Measurements from ENCODE around the gene RBKS.
"Not testable (repeated sequence)": the region's sequence is repeated elsewhere in the genome, so short reads cannot be mapped to it uniquely, and the experiment has no call there.

RBKS gene

DNA sequence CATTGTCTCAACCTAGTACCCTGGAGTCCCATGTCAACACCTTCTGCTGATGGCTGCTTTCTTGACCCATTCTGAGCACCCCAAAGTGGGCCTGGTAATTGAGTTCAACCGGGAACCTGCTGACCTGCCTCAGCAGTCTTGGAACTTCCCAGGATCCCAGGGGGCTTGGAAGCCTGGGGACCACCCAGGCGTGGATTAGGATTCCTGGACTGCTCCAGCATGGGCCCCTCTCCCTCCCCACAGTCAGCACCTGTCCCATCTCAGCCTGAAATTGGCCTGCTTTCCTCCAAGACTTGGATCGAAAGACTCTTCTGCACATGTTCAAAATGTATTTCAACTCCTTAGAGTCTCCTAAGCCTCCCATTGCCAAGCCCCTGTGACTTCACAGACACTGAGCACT, 134.1 kb downstream of the RBKS start:
- no peak for DNase-seq

DNA sequence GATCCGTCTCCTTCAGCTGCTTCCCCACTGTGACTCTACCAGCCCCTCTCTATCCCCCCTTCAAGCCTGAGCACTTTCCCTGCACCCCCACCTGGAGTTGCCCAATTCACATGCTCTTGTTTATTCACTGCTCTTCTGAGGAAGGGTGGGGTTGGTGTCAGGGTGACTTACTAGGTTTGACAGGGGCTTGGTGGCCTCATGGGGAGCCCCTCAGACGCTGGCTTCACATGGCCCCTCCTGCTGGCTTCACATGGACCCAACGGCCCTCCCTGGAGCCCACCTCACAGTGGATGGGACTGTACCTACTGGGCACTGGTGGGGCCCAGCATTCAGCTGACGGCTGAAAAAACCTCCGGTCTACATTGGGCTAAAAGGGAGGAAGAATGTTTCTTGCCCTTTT, 135.4 kb downstream of the RBKS start:
- no peak for DNase-seq

DNA sequence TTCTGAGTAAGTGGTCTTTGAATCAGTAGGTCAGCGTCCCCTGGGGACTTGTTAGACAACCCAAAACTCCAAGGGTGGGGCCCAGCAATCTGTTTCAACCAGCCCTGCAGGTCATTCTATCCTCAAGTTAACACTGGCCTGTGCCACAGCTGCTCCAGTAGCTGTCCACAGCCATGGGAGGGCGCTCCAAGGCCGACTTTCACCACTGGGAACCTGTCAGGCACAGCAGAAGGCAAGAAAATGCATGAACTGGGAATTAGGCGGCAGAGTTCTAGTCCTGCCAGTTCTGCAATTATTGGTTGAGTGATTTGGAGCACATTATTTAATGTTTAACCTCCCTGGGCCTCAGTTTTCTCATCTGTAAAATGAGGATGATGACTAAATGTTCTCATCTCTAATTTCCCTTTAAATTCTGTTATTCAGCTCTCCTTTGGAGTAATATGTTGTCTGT, 136.0 kb downstream of the RBKS start:
- no peak for DNase-seq

DNA sequence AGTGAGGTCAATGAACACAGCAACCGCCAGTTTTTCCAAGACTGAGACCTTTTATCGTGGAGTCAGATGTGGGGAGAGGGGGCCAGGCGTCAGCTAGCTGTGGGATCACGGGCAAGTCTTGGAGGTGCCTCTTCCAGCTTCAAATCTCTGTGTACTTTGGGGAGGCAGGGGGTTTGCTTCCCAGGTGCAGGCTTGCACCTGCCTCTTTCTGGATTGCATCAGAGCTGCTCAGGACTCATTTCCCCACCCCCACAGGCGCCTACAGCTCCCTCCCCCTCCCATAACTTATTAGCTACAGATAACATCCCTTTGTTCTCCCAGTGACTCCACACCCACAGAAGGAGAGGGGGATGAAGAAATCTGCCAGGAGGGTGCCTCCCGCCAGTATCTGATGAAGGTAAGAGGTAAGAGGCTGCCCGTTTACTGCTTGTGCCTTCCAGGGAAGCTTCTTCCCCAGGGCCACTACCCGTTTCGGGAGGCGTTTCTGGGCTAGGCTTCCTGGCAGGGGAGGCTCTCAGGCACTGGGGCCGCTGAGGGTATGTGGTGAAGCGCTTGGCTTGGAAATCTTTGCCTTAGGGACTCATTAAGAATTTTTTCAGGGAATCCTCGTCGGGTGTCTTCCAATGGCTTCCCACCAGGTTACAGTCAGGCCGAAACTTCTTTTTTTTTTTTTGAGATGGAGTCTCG, 137.5 kb downstream of the RBKS start:
- no peak for DNase-seq

DNA sequence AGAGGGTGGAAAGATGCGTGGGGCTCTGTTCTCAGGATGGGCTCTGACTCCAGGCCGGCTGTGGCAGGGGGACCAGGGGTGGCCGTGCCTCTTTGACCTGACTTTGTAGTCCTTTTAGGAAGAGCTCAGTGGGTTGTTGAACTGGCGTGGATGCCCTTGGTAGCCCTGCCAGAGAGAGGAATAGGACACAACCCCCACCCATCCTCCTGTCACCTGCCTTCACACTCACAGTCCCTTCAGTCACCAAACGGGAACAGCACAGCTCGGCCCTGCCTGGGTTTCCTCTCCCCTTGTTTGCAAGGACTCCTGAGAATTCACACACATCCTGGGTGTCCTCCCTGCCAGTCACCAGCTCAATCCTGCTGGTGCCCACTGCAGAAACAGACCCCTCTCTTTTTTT, 138.8 kb downstream of the RBKS start:
- DNase-seq, result no peak

DNA sequence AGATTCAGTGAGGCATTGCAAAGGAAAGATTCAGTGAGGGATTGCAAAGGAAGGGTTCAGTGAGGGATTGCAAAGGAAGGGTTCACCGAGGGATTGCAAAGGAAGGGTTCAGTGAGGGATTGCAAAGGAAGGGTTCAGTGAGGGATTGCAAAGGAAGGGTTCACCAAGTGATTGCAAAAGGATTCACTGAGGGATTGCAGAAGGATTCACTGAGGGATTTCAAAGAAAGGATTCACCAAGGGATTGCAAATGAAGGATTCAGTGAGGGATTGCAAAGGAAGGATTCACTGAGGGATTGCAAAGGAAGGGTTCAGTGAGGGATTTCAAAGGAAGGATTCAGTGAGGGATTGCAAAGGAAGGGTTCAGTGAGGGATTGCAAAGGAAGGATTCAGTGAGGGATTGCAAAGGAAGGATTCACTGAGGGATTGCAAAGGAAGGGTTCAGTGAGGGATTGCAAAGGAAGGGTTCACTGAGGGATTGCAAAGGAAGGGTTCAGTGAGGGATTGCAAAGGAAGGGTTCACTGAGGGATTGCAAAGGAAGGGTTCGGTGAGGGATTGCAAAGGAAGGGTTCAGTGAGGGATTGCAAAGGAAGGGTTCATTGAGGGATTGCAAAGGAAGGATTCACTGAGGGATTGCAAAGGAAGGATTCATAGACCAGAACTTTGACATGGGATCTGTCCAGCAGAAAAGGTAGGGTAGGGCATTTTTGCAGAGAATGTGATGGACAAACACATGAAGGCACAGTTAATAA, 141.2 kb downstream of the RBKS start:
- not testable (repeated sequence) for DNase-seq

DNA sequence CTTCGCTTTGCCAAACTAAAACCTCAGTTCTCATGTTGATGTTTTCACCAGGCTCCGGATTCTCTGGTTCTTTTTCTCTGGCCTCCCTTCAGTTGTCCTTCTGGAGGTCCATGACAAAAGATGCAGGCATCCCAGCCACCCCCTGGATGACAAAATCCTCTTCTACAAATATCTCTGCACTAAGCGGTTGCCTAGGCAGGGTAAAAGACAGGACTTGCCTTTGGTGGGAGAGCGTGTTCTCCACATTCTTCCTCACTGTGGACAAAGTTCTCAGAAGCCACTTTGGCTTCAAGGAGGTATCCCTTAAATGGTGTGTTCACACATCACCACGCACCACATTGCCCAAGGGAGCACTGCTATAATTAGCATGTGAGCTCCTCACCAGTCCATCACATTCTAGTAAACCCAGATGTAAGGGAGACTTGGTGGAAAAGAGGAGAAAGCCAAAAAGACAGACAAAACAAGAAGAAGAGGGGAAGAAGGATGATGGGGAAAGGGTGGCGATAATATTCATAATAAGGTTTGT, 142.3 kb downstream of the RBKS start:
- DNase-seq, result no peak

DNA sequence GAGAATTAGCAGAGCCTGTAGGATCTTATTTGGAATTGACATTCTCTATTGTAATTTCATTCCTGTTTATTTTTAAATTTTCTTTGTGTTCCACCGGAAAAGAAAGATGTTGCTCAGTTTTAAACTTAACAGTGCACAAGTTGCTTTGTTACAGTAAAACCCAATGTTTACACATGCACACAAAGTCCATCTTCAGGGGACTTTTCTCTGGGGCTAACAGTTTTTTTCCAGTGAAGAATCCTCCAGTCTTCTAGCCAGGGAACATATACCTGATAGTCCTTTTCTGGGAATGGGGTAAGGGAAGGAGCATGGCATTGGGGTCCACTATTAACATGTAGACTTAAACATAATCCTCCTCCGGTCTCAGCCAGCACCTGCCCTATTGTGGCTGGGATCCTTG, 143.9 kb downstream of the RBKS start:
- DNase-seq, result no peak

DNA sequence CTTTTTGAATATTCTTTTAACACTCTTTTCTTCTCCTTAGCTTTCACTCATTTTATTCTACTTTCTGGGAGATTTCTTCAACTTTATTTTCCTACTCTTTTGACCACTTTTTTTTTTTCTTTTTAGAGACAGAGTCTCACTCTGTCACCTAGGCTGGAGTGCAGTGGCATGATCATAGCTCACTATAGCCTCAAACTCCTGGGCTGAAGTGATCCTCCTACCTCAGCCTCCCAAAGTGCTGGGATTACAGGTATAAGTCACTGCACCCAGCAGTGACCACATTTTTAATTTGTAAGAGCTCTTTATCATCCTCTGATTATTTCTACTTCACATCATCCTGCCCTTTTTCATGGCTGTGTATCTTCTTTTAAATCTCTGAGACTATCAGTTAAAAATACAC, 144.7 kb downstream of the RBKS start:
- not testable (repeated sequence) for DNase-seq

DNA sequence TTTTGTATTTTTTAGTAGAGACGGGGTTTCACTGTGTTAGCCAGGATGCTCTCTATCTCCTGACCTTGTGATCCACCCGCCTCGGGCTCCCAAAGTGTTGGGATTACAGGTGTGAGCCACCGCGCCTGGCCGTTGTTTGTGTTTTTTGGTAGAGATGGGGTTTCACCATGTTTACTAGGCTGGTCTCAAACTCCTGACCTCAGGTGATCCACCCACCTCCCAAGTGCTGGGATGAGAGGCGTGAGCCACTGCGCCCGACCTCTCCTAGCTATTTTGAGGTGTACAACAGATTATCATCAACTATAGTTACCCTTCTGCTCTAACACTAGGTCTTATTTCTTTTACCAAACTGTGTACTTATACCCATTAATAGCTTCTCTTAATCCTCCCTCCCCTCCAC, 147.6 kb downstream of the RBKS start:
- no peak for DNase-seq

DNA sequence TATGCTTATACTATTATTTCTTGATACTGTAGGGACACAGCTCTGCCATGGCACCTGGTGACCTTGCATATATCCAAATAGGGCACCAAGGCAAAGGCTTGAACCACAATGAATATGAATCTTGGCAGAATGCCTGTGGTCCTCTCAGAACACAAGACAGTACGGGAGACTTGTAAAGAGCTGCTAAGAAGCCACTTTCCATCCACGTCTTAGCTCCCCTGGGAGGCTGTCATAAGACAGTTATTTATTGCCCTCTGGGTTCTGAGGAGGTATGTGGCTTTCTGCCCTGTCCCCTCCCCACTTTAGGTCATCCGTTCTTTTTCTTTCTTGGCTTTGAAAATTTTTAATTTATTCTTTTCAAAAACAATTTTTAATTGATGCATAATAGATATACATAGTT, 148.5 kb downstream of the RBKS start:
- no peak for DNase-seq

DNA sequence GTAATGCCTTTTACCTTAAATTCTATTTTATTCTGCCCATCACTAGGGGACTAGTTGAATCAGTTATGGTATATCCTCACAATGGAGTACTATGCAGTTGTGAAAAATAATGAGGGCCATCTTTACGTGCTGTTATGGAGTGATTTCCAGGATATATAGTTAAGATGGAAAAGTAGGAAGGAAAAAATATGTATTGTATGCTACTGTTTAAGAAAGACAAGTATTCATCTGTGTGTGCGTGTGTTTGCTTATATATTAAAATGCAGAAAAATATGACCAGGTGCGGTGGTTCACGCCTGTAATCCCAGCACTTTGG, 151.2 kb downstream of the RBKS start:
- no peak for DNase-seq

DNA sequence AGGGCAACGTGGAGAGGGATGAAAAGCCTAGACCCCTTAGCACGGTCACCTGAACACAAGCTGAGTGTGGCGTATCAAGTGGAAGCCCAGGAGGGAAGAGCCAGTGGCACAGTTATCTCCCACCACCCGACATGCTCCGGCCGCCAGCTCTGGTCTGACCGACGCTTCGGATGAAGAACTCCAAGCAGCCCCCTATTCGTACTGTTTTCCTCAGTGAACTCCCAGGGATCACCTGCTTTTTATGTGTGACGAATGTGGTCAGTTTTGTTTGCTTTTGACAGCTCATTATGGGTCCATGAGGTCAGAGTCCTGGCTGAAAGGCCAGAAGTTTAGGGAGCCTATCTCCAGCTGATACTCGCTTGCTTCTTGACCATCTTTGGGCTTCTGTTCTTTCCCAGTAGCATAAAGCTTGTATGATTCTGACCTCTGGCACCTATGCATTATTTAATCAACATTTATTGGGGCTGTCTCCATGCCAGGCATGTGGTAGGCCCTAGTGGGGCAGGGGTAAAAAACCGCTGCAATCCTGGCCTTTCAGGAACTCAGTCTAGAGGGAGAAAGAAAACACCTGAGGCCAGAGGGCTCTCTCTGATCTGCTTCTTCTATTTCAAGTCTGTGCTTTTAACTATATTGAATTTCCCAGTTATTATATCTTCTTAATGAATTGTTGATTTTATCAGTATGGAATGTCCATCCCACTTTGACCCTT, 151.7 kb downstream of the RBKS start:
- DNase-seq, result no peak

DNA sequence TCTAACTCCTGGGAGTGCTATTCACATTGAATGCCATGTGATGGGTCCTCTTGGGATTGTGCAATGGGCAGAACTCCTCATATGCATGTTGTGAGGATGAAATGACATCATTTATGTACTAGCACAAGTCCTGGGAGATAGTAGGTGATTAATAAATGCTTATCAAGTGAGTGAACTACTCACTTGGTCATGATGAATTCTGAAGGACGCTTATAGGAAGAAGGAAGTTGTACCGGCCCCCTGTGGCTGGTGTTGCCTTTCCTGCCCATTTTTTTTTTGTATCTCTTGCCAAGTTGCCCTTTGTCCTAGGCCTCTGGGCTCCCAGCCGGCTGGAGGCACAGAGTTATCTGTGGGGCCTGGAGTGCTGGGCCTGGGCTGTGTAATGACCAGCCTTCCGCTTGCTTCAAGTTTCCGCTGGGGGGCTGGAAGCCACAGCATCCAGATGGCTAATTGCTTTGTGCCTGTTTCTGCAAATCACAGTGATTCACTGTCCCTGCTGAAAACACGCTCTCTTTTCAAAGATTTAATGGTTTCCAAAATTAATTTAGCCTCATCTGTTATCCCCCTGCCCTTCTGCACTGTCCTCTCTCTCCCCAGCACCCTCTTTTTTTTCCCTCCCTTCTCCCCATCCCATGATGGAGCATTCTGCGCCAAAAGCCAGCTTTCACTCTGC, 152.4 kb downstream of the RBKS start:
- no peak for DNase-seq

DNA sequence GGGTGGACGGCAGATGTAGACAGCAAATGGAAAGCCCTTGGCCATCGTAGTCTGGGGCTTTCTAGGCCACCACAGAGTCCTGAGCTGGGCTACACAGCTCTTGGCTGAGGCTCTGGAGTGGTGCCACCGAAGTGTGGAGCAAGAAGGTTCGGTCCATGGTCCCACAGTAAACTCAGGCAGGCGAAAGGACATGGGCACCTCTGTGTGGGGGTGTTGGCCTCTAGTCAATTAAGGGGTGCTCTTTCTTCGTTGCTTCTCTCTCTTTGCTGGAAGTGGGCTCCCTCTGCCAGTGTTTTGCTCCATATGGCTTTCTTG, 153.3 kb downstream of the RBKS start:
- no peak for DNase-seq

DNA sequence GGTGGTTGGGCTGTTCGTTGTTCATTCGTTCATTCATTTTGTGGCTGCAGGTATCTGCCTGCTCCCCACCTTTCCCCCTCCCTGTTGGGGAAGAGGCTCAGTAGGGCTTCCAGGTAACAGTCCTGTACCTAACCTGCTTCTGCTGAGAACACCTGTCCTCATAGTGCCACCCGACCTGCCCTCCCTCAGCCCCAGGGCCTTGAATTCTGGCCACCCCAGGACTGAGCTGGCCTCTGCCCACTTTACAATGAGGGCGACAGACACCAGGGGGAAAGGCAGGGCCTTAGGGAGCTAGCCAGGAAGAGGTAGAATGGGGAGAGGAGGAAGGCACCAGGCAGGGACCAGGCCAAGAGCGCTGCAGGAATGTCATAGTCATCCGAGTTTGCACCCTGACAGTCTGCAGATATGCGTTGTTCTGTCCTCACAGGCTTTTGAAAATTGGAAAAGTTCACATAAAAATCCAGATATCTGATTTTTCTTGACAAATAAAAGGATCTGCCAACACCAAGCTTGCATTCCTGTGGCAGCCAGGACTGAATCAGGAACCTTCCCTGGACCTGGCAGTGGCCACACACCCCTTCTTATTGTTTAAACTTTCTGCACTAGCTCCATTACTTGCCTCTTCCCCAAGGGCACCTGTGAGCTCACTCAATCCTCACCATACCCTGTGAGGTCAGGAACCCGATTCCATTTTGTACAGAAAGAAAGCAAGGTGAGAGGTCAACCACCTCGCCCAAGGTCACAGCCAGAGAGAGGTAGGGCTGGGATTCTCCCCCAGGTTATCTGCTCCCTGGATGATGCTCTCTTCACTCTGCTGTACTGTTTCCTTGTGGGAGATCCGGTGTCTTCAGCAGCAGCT, 153.9 kb downstream of the RBKS start:
- no peak for DNase-seq

DNA sequence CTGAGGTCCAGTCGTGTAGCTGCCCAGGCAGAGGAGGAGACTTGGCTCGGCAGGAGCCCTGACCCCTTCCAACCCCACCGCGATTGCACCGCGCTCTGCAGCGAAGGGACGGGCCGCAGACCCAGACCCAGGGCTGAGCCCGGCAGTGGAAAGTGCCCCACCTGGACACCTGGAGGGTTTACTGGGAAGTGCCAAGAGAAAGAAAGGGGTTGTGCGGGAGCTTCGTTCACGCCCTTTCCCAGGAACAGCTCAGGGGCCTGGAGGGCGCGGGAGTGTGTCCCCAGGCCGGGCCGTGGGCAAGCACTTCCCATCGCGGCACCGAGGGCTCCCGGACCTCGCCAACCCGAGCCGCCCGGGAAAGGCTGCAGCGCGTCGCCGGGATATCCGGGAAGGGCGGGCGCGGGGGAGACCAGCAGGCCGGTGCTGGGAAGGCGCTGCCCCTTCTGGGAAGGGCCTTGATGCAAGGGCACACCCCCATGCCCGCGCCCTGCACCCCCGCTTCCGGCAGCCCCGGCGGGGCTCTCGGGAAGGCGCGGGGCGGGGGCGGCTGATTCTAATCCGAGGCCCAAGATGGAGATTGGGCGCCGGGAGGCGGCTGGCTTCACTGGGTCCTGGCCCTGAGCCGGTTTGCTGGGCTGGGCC, 154.8 kb downstream of the RBKS start:
- no peak for DNase-seq

DNA sequence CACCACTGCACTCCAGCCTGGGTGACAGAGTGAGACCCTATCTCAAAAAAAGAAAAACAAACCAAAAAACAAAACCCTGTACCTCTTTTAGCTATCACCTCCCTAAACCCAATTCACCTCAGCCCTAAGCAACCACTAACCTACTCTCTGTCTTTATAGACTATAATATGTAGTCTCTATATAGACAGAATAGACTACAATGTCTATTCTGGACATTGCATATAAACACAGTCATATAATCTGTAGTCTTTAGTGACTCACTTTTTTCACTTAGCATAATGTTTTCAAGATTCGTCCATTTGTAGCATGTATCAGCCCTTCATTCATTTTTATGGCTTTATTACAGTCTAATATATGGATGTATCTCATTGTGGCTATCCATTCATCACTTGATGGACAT, 155.9 kb downstream of the RBKS start:
- DNase-seq, result no peak

All from SIG-M5 (cell line).